Hypothalamus (tissue), 51 donors: Measurements from ENCODE around the gene SMIM13.

ENCODE experiments used
- DNase-seq, 51 donors: peaks; one replicate each; lab custom pipeline; 2025; lab: John Stamatoyannopoulos, UW

The SMIM13 gene

DNA sequence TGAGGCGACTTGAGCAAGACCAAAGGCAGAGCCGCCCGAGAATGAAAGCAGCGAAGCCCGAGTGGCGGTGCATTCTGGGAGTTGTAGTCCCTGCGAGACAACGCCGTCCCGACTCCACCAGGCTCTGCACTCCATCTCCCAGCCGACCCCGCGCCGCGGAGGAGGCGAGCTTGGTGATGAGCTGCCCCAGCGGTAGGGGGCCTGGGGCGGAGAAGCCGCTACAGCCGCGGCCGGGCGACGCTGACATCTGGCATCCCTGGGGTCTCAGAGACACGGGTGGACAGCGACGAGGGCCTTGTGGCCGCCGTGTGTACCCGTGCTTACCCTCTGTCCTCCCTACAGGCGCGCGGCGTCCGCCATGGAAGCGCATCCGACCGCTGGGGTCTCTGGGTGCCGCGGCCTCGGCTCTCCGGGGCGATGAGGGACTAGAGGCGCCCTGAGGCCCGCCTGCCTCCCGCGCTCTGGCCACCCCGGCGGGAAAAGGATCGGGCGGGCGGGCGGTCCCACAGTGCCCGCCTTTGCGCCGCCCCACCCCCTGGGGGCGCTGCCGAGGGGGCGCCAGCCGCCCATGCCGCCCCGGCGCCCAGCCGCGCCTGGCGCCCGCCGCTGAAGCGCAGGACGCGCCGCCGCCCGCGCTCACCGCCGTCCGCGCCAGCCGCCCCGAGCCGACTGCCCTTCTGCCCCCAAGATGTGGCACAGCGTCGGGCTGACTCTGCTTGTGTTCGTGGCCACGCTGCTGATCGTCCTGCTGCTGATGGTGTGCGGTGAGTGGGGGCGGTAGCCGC is at the start of gene SMIM13:
SMIM13 (plus strand) TSS at position 209 of the 785 bp plus-strand sequence; CDS start at position 689, 480 bp downstream.
- peak in 50 of 51 donors; percentile 62 to 99 (median 95) for DNase-seq

DNA sequence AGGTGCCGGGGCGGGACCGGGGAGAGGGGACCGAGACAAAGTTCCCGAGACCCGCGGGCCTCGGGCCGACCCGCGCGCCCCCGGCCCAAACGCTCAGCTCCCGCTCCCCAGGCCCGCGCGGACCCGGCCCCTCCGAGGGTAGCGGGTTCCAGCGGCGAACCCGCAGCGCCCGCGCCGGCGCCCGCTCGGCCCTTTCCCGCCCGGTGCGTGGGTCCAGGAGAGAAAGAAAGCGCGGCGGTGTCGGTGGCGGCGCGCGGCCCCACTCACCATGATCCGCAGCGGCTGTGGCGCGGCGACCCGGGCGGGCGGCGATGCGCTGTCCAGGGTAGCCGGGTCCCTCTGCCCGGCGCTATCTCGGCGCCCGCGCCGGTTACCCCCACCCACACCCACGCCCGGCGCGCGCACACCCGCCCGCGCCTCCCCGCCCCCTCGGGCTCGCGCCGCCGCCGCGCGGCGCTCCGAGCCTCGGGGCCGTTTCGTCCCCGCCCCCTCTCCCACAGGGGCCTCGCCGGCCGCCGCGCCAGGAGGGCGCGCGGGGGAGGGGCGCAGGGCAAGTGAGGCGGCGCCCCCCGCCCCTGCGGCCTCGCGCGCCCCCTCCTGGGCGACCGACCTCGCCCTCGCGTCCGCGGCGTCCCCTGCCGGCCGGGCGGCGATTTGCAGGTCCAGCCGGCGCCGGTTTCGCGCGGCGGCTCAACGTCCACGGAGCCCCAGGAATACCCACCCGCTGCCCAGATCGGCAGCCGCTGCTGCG is 49.5 kb upstream of the SMIM13 start, which contains the start of gene ELOVL2:
ELOVL2 (minus strand) TSS at position 345 of the 751 bp plus-strand sequence; CDS start at position 270, 75 bp downstream.
- DNase-seq: peak in 7 of 51 donors; percentile 14 to 50 (median 20)

DNA sequence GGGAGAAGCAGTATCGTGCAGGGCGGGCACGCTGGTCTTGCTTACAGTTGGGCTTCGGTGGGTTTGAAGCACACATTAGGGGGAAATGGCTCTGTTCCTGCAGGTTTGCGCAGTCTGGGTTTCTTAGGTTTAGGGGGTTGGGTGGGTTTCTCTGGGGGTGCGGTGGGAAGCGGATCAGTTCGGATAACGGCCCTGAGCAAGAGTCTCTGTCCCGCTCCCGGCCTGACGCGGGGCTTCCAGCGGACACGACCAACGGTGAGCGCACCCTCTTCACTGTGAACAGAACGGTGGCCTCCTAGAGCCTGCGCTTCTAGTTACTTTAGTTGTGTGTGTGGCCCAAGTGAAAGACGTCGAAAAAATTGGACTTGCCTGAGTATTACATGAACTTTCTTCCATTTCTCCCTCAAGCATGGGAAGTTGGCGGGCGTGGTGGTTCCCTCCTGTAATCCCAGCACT is 48.9 kb upstream of the SMIM13 start:
- DNase-seq: no peak

DNA sequence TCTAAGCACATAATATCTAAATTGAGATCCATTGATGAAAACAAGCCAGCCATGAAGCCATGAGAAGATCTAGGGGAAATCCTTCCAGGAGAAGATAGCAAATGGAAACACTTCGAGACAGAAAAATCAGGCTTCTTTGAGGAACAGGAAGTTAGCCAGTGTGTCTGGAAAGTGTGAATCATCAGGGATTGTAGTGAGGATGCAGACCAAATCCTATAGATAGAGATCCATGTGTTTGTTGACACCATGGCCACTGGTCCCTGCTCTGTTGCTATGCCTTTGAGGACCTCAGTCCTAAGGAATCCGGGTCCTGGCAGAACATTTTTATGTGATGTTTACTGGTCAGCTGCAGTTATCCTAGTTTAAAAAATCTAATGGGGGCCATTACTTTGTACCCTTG is 42.9 kb upstream of the SMIM13 start:
- DNase-seq: no peak

DNA sequence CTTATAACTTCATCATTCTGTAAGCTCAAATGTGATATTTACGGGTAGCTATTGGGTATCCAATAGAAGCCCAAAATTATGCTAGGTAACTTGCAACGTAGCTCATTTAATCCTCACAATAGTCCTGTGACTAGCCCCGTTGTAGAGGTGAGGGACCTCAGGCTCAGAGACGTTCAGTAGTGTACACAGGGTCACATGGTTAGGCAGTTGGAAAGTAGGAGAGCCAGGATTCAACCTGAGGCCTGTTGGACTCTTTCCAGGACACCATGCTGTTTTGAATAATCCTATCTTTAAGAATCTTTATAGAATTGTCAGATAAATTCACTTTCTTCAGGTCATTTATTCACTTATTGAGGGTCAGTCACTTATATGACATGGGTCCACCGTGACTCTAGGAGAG is 40.3 kb upstream of the SMIM13 start:
- no peak for DNase-seq

DNA sequence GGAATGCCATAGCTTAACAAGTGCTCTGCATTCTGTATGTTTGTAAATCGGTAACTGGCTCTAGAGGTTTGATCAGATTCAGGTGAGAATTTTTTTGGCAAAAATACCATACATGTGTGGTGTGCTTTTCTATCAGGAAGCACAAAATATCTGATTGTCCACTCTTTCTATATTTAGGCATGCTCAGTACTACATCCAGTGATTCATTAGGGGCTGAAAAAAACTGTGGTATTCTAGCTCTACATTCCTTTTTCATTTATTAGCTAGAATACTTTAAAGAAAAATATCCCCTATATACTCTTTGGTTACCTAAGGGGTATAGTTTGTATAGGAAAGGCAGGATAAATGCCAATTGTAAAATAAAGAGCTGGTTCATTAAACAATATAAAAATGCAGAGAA is 38.9 kb upstream of the SMIM13 start:
- no peak for DNase-seq

DNA sequence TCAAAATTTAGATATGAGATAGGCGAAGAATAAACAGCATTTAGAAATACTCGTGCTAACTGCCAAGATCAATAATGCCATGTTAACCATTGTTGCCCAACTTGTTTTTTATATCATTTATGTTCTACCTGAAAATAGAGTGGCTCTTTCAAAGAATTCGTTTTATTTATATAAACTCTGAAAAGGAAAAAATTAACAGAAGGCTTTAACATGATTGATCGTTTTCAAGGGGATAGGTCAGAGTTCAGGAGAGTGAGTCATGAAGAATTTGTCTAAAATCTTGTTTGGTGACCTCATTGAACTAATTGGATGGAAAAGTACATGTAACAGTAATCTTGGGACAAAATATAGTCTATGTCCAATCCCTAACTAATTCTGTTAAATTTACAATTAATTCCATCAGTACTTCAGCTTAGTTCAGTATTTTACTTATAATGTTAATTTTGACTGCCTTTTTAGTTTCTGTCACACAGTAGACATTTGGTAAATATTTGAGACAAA is 38.5 kb upstream of the SMIM13 start:
- DNase-seq: no peak

DNA sequence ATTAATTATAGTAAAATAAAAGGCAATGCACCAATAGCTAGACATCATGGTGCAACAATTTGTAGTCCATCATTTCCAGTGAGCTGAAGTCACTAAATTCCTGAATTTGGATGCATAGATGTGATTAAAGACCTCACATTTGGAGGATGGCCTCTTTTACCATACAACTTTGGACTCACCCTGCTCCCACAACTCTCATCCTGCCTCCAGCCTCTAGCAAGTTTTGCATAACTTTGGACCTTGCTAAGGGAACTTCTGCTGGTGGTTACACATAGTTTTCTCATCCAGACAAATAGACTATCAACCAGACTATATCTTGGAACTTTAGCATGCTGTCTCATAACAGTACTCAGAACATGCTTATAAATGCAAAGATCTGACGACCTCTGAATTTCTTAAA is 36.8 kb upstream of the SMIM13 start:
- DNase-seq: no peak

DNA sequence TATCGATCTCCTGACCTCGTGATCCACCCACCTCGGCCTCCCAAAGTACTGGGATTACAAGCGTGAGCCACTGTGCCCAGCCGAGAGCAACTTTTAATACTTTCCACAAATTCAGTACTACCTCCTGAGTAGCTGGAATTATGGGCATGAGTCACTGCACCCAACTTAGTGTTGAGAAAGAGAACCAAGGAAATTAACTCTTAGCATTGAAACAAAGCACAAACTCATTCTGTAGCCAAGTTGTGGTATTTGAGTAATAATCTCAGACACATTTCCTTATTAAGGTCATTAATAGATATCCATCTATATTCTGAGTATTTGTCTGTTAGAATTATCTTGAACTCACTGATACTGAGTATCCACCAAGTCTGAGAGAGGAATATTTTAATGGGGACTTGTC is 35.2 kb upstream of the SMIM13 start:
- DNase-seq: no peak

DNA sequence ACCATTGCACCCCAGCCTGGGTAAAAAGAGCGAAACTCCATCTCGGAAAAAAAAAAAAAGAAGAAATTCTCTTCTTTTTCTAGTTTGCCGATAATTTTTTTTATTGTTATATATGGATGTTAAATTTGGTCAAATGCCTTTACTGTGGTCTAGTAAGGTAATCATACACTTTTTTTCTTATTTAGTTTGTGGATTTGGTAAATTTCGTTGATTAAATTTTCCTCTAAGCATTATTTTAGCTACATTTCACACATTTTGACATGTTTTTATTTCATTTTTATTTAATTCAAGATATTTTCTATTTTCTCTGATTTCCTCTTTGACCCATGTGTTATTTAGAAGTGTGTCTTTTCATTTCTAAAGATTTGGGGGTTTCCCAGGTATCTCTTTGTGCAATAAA is 31.6 kb upstream of the SMIM13 start:
- no peak for DNase-seq

DNA sequence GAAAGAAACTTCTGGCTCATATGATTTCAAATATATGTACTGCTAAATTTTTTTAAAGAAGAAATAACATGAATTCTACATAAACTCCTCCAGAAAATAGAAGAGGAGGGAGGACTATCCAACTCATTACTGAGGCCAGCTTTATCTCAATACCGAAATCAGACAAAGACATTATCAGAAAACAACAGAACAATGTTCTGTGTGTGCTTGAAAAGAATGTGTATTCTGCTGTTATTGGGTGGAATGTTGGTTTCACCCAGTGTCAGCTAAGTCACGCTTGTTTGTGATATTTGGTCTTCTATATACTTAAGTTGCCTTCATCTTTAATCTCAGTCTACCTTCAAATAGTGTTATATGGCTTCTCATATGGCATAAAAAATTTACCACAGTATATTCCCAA is 30.9 kb upstream of the SMIM13 start:
- DNase-seq: no peak

DNA sequence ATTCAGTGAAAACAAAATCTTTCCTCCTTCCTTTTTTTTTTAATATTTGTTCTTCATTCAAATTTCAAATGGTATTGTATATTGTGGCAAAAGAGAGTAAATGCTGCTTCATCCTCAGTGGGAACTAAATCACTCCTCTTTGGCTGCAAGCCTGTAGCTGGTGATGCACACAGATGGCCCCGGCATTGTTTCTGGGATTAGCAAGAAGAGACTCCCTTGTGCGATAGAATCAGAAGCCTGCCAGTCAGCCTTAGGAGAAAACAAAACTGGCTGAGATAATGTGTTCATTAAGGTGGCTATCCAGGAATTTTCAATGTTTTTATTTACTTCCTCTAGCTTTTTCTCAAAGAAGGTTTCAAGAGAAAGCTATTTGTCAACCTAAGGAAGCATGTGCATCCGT is 28.8 kb upstream of the SMIM13 start:
- DNase-seq: peak in 18 of 51 donors; percentile 7 to 57 (median 23)

DNA sequence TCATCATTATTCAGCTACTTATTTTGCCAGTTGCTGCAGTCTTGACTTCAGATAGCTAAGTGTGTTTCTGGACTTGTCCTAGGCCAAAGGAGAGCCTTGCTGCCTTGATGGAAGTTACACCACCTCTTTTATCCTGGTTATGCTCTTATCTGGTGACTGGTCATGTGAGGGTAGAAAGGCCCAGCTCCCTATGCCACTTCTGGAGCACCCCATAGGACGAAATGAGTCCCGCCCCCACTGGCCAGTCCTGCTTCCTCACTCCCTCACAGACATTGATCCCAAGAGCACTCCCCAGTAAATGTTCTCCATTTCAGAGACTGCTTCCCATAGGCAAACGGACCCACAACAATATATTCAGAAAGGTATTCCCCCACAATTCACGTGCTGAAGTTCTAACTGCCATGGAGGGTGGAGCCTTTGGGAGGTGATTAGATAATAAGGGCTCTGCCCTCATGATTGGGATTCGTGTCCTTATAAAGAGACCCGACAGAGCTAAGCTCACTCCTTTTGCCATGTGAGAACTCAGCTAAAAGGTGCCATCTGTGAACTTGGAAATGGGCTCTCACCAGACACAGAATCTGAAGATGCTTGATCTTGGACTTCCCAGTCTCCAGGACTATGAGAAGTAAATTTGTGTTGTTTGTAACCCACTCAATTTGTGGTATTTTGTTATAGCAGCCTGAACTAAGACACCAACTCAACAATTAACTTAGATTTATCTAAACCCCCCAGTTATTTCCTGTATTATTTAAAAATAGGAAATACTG is 28.0 kb upstream of the SMIM13 start:
- no peak for DNase-seq

DNA sequence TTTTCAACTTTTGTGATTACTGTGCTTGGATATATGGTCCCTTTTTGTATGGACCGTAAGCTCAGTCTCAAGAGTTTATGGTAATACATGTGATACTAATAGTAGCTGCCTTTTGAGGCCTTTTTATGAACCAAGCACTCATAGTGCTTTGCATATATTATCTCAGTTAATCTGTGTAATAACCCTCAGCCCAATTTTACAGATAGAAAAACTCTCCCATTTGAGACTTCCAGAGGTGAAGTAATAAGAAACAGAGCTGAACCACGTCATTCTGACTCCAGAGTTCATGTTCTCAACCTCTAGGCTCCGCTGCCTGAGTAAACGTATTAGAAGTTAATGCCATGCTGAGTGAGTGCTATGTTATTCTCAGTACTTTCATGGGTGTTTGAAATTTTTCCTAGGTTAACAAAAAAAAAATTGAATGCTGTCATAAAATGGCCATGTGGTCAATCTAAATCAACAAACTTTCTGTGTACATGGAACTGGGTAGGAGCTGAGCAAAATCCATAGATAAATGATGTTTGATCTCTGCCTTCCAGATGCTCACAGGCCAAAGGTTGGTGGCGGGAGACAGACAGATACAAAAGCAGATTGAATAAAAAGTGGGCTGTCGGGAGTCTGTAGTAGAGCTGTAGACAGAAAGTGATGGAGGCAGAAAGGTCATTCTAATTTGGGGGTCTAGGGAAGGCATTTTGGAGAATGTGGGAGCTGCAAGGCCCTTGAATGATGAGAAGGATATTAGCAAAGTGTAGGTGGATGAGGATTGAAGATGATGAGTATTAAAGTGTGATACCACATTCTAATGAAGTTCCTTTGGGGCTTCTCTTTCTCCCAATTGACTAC is 26.9 kb upstream of the SMIM13 start:
- no peak for DNase-seq

DNA sequence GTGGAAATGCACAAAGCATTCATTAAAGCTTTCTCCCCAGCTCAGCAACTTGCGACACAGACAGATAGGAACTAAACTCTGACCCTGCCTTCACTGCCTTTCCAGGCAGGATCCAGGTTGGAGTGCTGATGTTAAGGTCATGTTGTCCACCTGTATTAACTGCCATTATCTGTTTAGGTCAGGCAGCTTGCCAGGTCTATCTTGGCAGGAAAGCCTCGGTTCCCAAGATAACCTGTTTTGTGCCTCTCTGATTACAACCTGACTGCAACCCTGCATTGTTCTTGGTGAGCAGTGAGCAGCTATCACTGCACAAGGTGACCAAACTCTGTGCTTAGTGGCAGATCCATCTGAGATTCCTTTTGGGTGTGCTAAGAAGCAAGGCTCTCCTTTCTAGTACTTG is 26.3 kb upstream of the SMIM13 start:
- DNase-seq: no peak

DNA sequence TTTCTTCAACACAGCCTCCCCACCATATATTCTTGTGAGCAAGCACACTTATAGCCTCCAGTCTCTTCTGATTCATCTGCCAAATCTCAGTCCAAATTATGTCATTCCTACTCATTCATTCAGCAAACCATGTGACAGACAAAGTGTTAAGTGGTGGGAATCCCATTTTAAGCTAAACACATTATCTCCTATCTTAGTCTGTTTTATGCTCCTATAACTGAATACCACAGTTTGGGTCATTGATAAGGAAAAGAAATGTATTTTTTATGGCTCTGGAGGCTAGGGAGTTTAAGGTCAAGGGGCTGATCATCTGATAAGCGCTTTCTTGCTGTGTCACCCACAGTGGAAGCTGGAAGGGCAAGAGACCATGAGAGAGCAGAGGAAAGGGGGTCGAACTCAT is 23.9 kb upstream of the SMIM13 start:
- DNase-seq: no peak

DNA sequence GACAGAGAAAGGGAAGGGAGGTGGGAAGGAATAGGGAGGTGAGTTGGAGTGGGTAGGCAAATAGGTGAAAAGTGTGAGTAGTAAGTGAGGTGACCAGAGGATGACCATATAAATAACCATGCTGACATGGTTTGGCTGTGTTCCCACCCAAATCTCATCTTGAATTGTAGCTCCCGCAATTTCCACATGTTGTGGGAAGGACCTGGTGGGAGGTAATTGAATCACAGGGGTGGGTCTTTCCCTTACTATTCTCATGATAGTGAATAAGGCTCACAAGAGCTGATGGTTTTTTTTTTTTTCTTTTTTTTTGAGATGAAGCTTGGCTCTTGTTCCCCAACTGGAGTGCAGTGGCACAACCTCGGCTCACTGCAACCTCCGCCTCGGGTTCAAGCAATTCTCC is 21.5 kb upstream of the SMIM13 start:
- no peak for DNase-seq

DNA sequence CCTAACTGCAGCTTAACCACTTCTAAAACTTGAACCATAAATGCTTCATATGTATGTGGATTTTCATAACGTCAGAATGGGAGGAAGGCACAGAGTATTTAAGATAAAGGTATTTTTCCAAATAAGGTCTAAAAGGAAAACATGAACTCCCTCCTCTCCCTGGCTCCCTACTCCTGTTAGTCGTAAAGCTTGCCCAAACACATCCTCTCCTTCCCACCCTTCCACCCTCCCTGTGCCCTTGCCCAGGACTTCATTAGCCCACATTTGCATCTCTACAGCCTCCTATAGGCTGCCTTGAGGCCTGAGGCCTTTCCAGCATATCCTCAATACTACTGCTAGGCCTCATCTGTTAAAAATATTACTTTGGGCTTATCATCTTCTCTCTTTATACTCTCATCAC is 17.1 kb upstream of the SMIM13 start:
- no peak for DNase-seq

DNA sequence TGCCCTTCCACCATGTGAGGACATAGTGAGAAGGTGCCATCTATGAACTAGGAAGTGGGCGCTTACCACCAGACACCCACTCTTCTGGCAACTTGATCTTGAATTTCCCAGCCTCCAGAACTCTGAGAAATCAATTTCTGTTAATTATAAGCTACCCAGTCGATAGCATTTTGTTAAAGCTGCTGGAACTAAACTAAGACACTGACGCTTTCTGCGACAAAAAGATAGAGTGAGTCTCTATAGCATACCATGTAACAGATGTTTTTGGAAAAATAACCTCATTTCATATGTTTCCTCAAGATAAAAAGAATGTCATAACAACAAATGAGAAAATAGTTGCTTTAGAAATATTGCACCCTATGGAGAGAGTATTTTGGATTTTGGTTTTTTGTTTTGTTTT is 15.4 kb upstream of the SMIM13 start:
- no peak for DNase-seq

DNA sequence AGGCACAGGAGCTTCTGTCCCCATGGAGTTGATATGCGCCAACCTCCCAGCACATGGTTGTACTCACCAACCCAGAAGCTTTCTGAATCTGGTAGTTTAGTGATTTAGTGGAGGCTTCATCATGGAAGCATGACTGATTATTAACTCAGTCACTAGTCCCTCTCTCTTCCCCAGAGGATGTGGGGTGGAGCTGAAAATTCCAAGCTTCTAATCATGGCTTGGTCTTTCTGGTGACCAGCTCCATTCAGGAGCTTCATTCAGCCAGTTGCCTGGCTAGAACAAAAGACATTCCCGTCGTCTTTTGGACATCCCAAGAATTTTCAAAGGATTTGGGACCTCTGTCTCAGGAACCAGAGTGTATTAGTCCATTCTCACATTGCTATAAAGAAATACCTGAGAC is 13.3 kb upstream of the SMIM13 start:
- no peak for DNase-seq
